B cell (primary cell): Measurements from ENCODE around the gene RPS24.

ENCODE experiments used
- EZH2 ChIP-seq: IDR thresholded peaks from 2 replicates; pipeline ENCODE4 v1.6.1; 2012; ENCODE audit warnings: borderline replicate concordance, low read depth, mild to moderate bottlenecking, moderate library complexity, low read length; ENCODE audit not compliant: insufficient read depth, poor library complexity, severe bottlenecking
- TF ChIP-seq, protein P1 (sequence below): fragments of 200-600 bp; IDR thresholded peaks from one replicate; pipeline ENCODE4 v1.8.0; 2022; ENCODE audit warnings: antibody characterized with exemption, mild to moderate bottlenecking

DNA sequence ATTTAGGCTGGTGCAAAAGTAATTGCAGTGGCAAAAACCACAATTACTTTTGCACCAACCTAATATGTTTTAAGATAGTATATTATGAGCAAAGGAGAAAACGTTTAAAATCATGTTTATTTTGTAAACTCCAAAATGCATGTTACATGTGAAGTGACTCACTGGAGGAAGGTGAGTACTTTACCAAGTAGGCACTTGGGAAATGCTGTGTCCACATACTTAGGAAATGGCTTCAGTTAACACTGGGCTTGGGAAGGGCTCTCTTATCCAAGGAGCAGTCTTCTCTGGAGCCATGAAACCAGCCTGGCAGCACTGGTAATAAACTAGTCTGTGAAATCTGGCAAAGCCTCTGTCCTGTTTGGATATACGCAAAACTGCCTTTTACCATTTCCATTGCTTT lies 4.4 kb downstream of the RPS24 start:
- TF ChIP-seq, protein P1, sequence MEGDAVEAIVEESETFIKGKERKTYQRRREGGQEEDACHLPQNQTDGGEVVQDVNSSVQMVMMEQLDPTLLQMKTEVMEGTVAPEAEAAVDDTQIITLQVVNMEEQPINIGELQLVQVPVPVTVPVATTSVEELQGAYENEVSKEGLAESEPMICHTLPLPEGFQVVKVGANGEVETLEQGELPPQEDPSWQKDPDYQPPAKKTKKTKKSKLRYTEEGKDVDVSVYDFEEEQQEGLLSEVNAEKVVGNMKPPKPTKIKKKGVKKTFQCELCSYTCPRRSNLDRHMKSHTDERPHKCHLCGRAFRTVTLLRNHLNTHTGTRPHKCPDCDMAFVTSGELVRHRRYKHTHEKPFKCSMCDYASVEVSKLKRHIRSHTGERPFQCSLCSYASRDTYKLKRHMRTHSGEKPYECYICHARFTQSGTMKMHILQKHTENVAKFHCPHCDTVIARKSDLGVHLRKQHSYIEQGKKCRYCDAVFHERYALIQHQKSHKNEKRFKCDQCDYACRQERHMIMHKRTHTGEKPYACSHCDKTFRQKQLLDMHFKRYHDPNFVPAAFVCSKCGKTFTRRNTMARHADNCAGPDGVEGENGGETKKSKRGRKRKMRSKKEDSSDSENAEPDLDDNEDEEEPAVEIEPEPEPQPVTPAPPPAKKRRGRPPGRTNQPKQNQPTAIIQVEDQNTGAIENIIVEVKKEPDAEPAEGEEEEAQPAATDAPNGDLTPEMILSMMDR = no peak
- TF ChIP-seq EZH2 = no peak
